ENCODE measurements around the gene INO80E.

INO80E gene

GRCh38 chr16:29984764-29985147 is 11.3 kb upstream of the INO80E start:
- no peak overlapping the region for H2AFZ ChIP-seq (ENCODE audit: low read length)
- H3K9ac ChIP-seq (ENCODE audit: low read depth, low read length, poor library complexity, severe bottlenecking): no peak overlapping the region
- H3K9me2 ChIP-seq (replicated peaks; ENCODE audit: low read depth, low read length): no peaks in the 10 kb centered on the region
- no peaks in the 10 kb centered on the region for H3K79me2 ChIP-seq (ENCODE audit: insufficient read depth, low read length)
- no peak for TF ChIP-seq EZH2phosphoT487 (IDR thresholded peaks at IDR 0.05; ENCODE audit: borderline replicate concordance)
- TF ChIP-seq, protein P1, sequence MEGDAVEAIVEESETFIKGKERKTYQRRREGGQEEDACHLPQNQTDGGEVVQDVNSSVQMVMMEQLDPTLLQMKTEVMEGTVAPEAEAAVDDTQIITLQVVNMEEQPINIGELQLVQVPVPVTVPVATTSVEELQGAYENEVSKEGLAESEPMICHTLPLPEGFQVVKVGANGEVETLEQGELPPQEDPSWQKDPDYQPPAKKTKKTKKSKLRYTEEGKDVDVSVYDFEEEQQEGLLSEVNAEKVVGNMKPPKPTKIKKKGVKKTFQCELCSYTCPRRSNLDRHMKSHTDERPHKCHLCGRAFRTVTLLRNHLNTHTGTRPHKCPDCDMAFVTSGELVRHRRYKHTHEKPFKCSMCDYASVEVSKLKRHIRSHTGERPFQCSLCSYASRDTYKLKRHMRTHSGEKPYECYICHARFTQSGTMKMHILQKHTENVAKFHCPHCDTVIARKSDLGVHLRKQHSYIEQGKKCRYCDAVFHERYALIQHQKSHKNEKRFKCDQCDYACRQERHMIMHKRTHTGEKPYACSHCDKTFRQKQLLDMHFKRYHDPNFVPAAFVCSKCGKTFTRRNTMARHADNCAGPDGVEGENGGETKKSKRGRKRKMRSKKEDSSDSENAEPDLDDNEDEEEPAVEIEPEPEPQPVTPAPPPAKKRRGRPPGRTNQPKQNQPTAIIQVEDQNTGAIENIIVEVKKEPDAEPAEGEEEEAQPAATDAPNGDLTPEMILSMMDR (conservative IDR thresholded peaks at IDR 0.05; ENCODE audit: low read length): no peak
- H3K4me1 ChIP-seq (ENCODE audit: insufficient read depth, low read length, poor library complexity, severe bottlenecking): no peaks in the 10 kb centered on the region
- peaks cover 92% of the 10 kb centered on the region for H3K36me3 ChIP-seq (ENCODE audit: insufficient read depth, low read length)
- no peak overlapping the region for H3K4me3 ChIP-seq (ENCODE audit: low read length, poor library complexity, severe bottlenecking)
- no peak overlapping the region for H3K4me2 ChIP-seq (ENCODE audit: low read depth, low read length, poor library complexity, severe bottlenecking)
- H3K9me3 ChIP-seq (ENCODE audit: insufficient read depth, low read depth, low read length): no peaks in the 10 kb centered on the region
- no peaks in the 10 kb centered on the region for H4K20me1 ChIP-seq (ENCODE audit: insufficient read depth, low read length, poor library complexity, severe bottlenecking)
- H3F3A ChIP-seq (ENCODE audit: low read depth): 0 out of 2 replicates have a peak, but pooled peaks cover under 1% of the 10 kb centered on the region
- H3K27me3 ChIP-seq (ENCODE audit: insufficient read depth, low read length, poor library complexity, severe bottlenecking): no peaks in the 10 kb centered on the region

DNA sequence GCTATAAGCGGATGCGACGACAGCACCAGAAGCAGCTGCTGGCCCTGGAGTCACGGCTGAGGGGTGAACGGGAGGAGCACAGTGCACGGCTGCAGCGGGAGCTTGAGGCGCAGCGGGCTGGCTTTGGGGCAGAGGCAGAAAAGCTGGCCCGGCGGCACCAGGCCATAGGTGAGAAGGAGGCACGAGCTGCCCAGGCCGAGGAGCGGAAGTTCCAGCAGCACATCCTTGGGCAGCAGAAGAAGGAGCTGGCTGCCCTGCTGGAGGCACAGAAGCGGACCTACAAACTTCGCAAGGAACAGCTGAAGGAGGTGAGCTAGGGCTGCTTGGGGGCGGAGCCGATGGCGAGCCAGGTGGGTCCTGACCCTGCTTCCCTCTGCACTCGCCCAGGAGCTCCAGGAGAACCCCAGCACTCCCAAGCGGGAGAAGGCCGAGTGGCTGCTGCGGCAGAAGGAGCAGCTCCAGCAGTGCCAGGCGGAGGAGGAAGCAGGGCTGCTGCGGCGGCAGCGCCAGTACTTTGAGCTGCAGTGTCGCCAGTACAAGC is 10.7 kb upstream of the INO80E start:
- Histone ChIP-seq H3K4me1 (ENCODE audit: insufficient read depth, low read length, poor library complexity, severe bottlenecking) (no peaks in the 10 kb centered on the region), H3K79me2 (ENCODE audit: insufficient read depth, low read length) (no peaks in the 10 kb centered on the region), H3K9me2 (replicated peaks; ENCODE audit: low read depth, low read length) (no peaks in the 10 kb centered on the region), H2AFZ (ENCODE audit: low read length) (no peak overlapping the region), H3K4me2 (ENCODE audit: low read depth, low read length, poor library complexity, severe bottlenecking) (no peak overlapping the region), H3K36me3 (ENCODE audit: insufficient read depth, low read length) (peaks cover 92% of the 10 kb centered on the region), H3K27me3 (ENCODE audit: insufficient read depth, low read length, poor library complexity, severe bottlenecking) (no peaks in the 10 kb centered on the region), H3K9me3 (ENCODE audit: insufficient read depth, low read depth, low read length) (no peaks in the 10 kb centered on the region), H3F3A (ENCODE audit: low read depth) (0 out of 2 replicates have a peak, but pooled peaks cover 3% of the 10 kb centered on the region), H3K4me3 (ENCODE audit: low read length, poor library complexity, severe bottlenecking) (no peak overlapping the region), H3K9ac (ENCODE audit: low read depth, low read length, poor library complexity, severe bottlenecking) (no peak overlapping the region), H4K20me1 (ENCODE audit: insufficient read depth, low read length, poor library complexity, severe bottlenecking) (no peaks in the 10 kb centered on the region)
- TF ChIP-seq, protein P1 (conservative IDR thresholded peaks at IDR 0.05; ENCODE audit: low read length): no peak
- no peak for TF ChIP-seq EZH2phosphoT487 (IDR thresholded peaks at IDR 0.05; ENCODE audit: borderline replicate concordance)

DNA sequence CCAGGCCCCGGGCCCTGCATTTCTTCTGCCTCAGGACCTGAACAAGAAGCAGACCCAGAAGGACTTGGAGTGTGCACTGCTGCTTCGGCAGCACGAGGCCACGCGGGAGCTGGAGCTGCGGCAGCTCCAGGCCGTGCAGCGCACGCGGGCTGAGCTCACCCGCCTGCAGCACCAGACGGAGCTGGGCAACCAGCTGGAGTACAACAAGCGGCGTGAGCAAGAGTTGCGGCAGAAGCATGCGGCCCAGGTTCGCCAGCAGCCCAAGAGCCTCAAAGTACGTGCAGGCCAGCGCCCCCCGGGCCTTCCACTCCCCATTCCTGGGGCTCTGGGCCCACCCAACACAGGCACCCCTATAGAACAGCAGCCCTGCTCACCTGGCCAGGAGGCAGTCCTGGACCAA is 9.8 kb upstream of the INO80E start:
- no peaks in the 10 kb centered on the region for H3K27me3 ChIP-seq (ENCODE audit: insufficient read depth, low read length, poor library complexity, severe bottlenecking)
- H3K4me1 ChIP-seq (ENCODE audit: insufficient read depth, low read length, poor library complexity, severe bottlenecking): no peaks in the 10 kb centered on the region
- TF ChIP-seq, protein P1 (conservative IDR thresholded peaks at IDR 0.05; ENCODE audit: low read length): no peak
- no peak for TF ChIP-seq EZH2phosphoT487 (IDR thresholded peaks at IDR 0.05; ENCODE audit: borderline replicate concordance)
- no peak overlapping the region for H3K4me3 ChIP-seq (ENCODE audit: low read length, poor library complexity, severe bottlenecking)
- no peak overlapping the region for H3K4me2 ChIP-seq (ENCODE audit: low read depth, low read length, poor library complexity, severe bottlenecking)
- H3K79me2 ChIP-seq (ENCODE audit: insufficient read depth, low read length): no peaks in the 10 kb centered on the region
- H3K9ac ChIP-seq (ENCODE audit: low read depth, low read length, poor library complexity, severe bottlenecking): no peak overlapping the region
- no peaks in the 10 kb centered on the region for H3K9me3 ChIP-seq (ENCODE audit: insufficient read depth, low read depth, low read length)
- H3K9me2 ChIP-seq (replicated peaks; ENCODE audit: low read depth, low read length): no peaks in the 10 kb centered on the region
- no peak overlapping the region for H2AFZ ChIP-seq (ENCODE audit: low read length)
- H3F3A ChIP-seq (ENCODE audit: low read depth): 0 out of 2 replicates have a peak, but pooled peaks cover 3% of the 10 kb centered on the region
- no peaks in the 10 kb centered on the region for H4K20me1 ChIP-seq (ENCODE audit: insufficient read depth, low read length, poor library complexity, severe bottlenecking)
- H3K36me3 ChIP-seq (ENCODE audit: insufficient read depth, low read length): peaks cover 92% of the 10 kb centered on the region

Data from Loucy (cell line).